HepG2 (cell line): Measurements from ENCODE around the gene RAD51D. TPM values are rescaled to one million over a fixed set of nuclear protein-coding genes. Genes with fewer than 3 reads are reported as not detected.
A peak's percentile ranks its signal among the peaks of the same experiment; 100 is the strongest.

Experiments
- CC2D1A ChIP-seq: sonication (generic); formaldehyde crosslinking; IDR thresholded peaks from 2 replicates; pipeline ENCODE4 v1.8.1; 2023; ENCODE audit warnings: mild to moderate bottlenecking, missing genetic modification reagents
- FOXC1 ChIP-seq: sonication (generic); formaldehyde crosslinking; IDR thresholded peaks from 2 replicates; pipeline ENCODE4 v1.8.0; 2022; ENCODE audit warnings: mild to moderate bottlenecking, missing genetic modification reagents, borderline replicate concordance
- JUND ChIP-seq: sonication (generic); formaldehyde crosslinking; IDR thresholded peaks from 2 replicates; pipeline ENCODE4 v1.8.0; 2022; ENCODE audit warnings: mild to moderate bottlenecking, missing genetic modification reagents
- MBNL3 ChIP-seq: fragments of 250-450 bp; sonication (Bioruptor Pico); conservative IDR thresholded peaks from 2 replicates; pipeline ENCODE4 v1.8.0; 2022; ENCODE audit warnings: mild to moderate bottlenecking, inconsistent platforms
- MIXL1 ChIP-seq: IDR thresholded peaks from 2 replicates; pipeline ENCODE4 v1.6.1; 2016
- NPAS2 ChIP-seq: sonication (generic); formaldehyde crosslinking; IDR thresholded peaks from 2 replicates; pipeline ENCODE4 v1.8.0; 2022; ENCODE audit warnings: mild to moderate bottlenecking, missing genetic modification reagents, borderline replicate concordance
- SALL2 ChIP-seq: sonication (generic); formaldehyde crosslinking; IDR thresholded peaks from 2 replicates; pipeline ENCODE4 v1.8.1; 2023; ENCODE audit warnings: mild to moderate bottlenecking, missing genetic modification reagents, inconsistent platforms
- SSRP1 ChIP-seq: IDR thresholded peaks from 2 replicates; pipeline ENCODE4 v1.6.1; 2016; ENCODE audit warnings: control low read depth
- ZNF703 ChIP-seq: sonication (generic); formaldehyde crosslinking; IDR thresholded peaks from 2 replicates; pipeline ENCODE4 v1.5.1; 2020; ENCODE audit warnings: missing genetic modification reagents, mild to moderate bottlenecking, moderate library complexity, borderline replicate concordance
- ZNF792 ChIP-seq: IDR thresholded peaks from 2 replicates; pipeline ENCODE4 v1.6.1; 2016
- ZSCAN31 ChIP-seq: sonication (generic); formaldehyde crosslinking; IDR thresholded peaks from 2 replicates; pipeline ENCODE4 v1.5.0; 2020; ENCODE audit warnings: low read depth, mild to moderate bottlenecking, missing genetic modification reagents
- polyA plus RNA-seq, 8 experiments: library from polyadenylated mRNA; depleted of rRNA in 3 of 8; stranded (reverse) in 7 of 8; unstranded in 1 of 8; fragments of >200 nt; fragmentation: Illumina TruSeq in 4 of 8; extraction: Trizol in 4 of 8; gene quantifications; 2 replicates each; pipeline versions ENCODE4 v1.2.1 to v1.2.3, GENCODE V29; 2011 to 2016; ENCODE audit warnings: low read depth in 4 of 8, missing spikeins in 1 of 8, mixed read lengths in 1 of 8; ENCODE audit not compliant: insufficient read depth in 1 of 8
- total RNA-seq, 5 experiments: library from RNA; depleted of rRNA; stranded (reverse); fragments of >200 nt; fragmentation: Illumina TruSeq; extraction: Trizol; gene quantifications; 2 replicates each; pipeline ENCODE4 v1.2.3, GENCODE V29; 2016; ENCODE audit warnings: low read depth in 1 of 5
- TF ChIP-seq, protein P1 (sequence below): sonication (generic); formaldehyde crosslinking; IDR thresholded peaks from 2 replicates; pipeline ENCODE4 v1.4.0; 2020; ENCODE audit warnings: low read depth, mild to moderate bottlenecking, missing genetic modification reagents
- TF ChIP-seq, protein P2 (sequence below), 2 experiments: fragments of 450-650 bp in 1 of 2; sonication (generic) in 1 of 2; formaldehyde crosslinking; IDR thresholded peaks; 2 replicates each; pipeline versions ENCODE4 v1.5.0 to v1.8.0; 2020 to 2022; ENCODE audit warnings: mild to moderate bottlenecking in 1 of 2, missing genetic modification reagents in 1 of 2
- TF ChIP-seq, protein P3 (sequence below): sonication (generic); formaldehyde crosslinking; IDR thresholded peaks from 2 replicates; pipeline ENCODE4 v1.4.0; 2020; ENCODE audit warnings: mild to moderate bottlenecking, missing genetic modification reagents, borderline replicate concordance
- TF ChIP-seq, protein P4 (sequence below): sonication (generic); formaldehyde crosslinking; IDR thresholded peaks from 2 replicates; pipeline ENCODE4 v1.9.0; 2021; ENCODE audit warnings: mild to moderate bottlenecking, missing genetic modification reagents
- TF ChIP-seq, protein P5 (sequence below): sonication (generic); formaldehyde crosslinking; IDR thresholded peaks from 2 replicates; pipeline ENCODE4 v1.4.0; 2020; ENCODE audit warnings: missing genetic modification reagents

The RAD51D gene
- total and polyA plus RNA-seq, 2 of the 13 experiments (the other 11 are each of a cell fraction or from before 2014, with no cell fraction given): 6.7 to 13.1 TPM

DNA sequence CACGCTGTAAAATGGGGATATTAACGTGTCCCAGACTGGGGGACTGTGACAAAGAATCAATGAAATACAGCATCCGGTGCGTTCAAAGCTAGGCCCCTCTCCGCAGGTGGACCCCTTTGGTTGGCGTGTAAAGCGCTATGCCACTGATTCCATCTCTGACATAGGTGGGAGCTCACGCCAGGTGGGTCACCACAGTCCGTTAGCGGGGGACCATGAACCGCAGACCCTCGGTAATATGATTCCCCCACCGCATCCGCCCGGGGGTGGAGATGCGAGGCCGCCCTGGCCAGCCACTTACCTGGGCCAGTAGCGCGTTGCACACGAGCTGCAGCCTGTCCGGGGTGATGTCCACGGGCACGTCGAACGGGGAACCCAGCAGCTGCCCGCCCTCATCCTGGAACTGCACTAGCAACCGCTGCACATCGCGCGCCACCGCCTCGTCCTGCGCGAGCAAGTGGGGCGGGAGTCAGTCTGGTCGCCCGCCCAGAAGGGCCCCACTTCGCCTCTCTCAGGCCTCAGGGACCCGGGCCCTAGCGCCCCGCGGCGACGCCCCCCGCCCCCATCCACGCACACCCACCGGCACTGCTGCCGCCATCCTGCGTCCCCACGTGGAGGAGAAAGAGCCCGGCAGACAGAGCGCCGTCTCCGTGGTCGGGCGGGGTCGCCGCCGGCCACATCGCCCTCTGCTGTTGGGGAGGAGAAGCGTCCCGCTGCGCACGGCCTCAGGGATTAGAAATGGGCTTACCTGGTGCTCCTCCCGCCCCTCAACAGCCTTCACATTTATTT lies 22.2 kb upstream of the RAD51D start, which contains the start of gene NLE1 (continued):
- TF ChIP-seq, protein P1, sequence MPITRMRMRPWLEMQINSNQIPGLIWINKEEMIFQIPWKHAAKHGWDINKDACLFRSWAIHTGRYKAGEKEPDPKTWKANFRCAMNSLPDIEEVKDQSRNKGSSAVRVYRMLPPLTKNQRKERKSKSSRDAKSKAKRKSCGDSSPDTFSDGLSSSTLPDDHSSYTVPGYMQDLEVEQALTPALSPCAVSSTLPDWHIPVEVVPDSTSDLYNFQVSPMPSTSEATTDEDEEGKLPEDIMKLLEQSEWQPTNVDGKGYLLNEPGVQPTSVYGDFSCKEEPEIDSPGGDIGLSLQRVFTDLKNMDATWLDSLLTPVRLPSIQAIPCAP (CRISPR knock-in tag): 0 out of 2 replicates have a peak, but pooled peaks have one; percentile 78
- TF ChIP-seq ZNF792 (CRISPR knock-in tag): peak; percentile 77
- no peak for TF ChIP-seq SSRP1
- TF ChIP-seq, protein P2, sequence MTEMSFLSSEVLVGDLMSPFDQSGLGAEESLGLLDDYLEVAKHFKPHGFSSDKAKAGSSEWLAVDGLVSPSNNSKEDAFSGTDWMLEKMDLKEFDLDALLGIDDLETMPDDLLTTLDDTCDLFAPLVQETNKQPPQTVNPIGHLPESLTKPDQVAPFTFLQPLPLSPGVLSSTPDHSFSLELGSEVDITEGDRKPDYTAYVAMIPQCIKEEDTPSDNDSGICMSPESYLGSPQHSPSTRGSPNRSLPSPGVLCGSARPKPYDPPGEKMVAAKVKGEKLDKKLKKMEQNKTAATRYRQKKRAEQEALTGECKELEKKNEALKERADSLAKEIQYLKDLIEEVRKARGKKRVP (CRISPR knock-in tag; IDR thresholded peaks at IDR 0.05): peak in 1 of 2 experiments; percentile 58; a peak in 2 of 4 replicates
- TF ChIP-seq, protein P3, sequence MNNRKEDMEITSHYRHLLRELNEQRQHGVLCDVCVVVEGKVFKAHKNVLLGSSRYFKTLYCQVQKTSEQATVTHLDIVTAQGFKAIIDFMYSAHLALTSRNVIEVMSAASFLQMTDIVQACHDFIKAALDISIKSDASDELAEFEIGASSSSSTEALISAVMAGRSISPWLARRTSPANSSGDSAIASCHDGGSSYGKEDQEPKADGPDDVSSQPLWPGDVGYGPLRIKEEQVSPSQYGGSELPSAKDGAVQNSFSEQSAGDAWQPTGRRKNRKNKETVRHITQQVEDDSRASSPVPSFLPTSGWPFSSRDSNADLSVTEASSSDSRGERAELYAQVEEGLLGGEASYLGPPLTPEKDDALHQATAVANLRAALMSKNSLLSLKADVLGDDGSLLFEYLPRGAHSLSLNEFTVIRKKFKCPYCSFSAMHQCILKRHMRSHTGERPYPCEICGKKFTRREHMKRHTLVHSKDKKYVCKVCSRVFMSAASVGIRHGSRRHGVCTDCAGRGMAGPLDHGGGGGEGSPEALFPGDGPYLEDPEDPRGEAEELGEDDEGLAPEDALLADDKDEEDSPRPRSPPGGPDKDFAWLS (CRISPR knock-in tag): peak; percentile 70; the same call in 1 of the 2 replicates
- TF ChIP-seq MIXL1 (CRISPR knock-in tag): 0 out of 2 replicates have a peak, but pooled peaks have one; percentile 51
- TF ChIP-seq CC2D1A (CRISPR knock-in tag): no peak
- peak; percentile 89 for TF ChIP-seq SALL2 (CRISPR knock-in tag)
- no peak; the same call in 1 of the 2 replicates for TF ChIP-seq FOXC1 (CRISPR knock-in tag)
- peak; percentile 19; the same call in 1 of the 2 replicates for TF ChIP-seq JUND (CRISPR knock-in tag)
- TF ChIP-seq, protein P4, sequence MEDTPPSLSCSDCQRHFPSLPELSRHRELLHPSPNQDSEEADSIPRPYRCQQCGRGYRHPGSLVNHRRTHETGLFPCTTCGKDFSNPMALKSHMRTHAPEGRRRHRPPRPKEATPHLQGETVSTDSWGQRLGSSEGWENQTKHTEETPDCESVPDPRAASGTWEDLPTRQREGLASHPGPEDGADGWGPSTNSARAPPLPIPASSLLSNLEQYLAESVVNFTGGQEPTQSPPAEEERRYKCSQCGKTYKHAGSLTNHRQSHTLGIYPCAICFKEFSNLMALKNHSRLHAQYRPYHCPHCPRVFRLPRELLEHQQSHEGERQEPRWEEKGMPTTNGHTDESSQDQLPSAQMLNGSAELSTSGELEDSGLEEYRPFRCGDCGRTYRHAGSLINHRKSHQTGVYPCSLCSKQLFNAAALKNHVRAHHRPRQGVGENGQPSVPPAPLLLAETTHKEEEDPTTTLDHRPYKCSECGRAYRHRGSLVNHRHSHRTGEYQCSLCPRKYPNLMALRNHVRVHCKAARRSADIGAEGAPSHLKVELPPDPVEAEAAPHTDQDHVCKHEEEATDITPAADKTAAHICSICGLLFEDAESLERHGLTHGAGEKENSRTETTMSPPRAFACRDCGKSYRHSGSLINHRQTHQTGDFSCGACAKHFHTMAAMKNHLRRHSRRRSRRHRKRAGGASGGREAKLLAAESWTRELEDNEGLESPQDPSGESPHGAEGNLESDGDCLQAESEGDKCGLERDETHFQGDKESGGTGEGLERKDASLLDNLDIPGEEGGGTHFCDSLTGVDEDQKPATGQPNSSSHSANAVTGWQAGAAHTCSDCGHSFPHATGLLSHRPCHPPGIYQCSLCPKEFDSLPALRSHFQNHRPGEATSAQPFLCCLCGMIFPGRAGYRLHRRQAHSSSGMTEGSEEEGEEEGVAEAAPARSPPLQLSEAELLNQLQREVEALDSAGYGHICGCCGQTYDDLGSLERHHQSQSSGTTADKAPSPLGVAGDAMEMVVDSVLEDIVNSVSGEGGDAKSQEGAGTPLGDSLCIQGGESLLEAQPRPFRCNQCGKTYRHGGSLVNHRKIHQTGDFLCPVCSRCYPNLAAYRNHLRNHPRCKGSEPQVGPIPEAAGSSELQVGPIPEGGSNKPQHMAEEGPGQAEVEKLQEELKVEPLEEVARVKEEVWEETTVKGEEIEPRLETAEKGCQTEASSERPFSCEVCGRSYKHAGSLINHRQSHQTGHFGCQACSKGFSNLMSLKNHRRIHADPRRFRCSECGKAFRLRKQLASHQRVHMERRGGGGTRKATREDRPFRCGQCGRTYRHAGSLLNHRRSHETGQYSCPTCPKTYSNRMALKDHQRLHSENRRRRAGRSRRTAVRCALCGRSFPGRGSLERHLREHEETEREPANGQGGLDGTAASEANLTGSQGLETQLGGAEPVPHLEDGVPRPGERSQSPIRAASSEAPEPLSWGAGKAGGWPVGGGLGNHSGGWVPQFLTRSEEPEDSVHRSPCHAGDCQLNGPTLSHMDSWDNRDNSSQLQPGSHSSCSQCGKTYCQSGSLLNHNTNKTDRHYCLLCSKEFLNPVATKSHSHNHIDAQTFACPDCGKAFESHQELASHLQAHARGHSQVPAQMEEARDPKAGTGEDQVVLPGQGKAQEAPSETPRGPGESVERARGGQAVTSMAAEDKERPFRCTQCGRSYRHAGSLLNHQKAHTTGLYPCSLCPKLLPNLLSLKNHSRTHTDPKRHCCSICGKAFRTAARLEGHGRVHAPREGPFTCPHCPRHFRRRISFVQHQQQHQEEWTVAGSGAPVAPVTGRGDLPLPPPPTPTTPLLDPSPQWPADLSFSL (CRISPR knock-in tag): no peak
- TF ChIP-seq, protein P5, sequence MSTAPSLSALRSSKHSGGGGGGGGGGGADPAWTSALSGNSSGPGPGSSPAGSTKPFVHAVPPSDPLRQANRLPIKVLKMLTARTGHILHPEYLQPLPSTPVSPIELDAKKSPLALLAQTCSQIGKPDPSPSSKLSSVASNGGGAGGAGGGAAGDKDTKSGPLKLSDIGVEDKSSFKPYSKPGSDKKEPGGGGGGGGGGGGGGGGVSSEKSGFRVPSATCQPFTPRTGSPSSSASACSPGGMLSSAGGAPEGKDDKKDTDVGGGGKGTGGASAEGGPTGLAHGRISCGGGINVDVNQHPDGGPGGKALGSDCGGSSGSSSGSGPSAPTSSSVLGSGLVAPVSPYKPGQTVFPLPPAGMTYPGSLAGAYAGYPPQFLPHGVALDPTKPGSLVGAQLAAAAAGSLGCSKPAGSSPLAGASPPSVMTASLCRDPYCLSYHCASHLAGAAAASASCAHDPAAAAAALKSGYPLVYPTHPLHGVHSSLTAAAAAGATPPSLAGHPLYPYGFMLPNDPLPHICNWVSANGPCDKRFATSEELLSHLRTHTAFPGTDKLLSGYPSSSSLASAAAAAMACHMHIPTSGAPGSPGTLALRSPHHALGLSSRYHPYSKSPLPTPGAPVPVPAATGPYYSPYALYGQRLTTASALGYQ (CRISPR knock-in tag): peak; percentile 43; the same call in 1 of the 2 replicates
- TF ChIP-seq ZNF703 (CRISPR knock-in tag): no peak; the same call in 1 of the 2 replicates
- TF ChIP-seq MBNL3 (CRISPR knock-in tag): no peak
- TF ChIP-seq ZSCAN31 (CRISPR knock-in tag): no peak; the same call in 1 of the 2 replicates
- TF ChIP-seq NPAS2: no peak
